Osteocyte (in vitro differentiated cells): ENCODE data around the gene DZIP3. TPM values are rescaled to one million over a fixed set of nuclear protein-coding genes. Genes with fewer than 3 reads are reported as not detected.

Experiments
- DNase-seq: peaks from one replicate; pipeline ENCODE4 v3.0.0; 2021; ENCODE audit warnings: mixed read lengths; ENCODE audit not compliant: unreplicated experiment; ENCODE audit errors: extremely low spot score
- H3K27ac Mint-ChIP-seq: one replicate; pipeline ENCODE4 v1.8.0; 2021; ENCODE audit warnings: mild to moderate bottlenecking, mixed read lengths; ENCODE audit not compliant: unreplicated experiment
- H3K27me3 Mint-ChIP-seq: one replicate; pipeline ENCODE4 v1.8.0; 2021; ENCODE audit warnings: mixed read lengths; ENCODE audit not compliant: unreplicated experiment
- H3K36me3 Mint-ChIP-seq: one replicate; pipeline ENCODE4 v1.8.0; 2021; ENCODE audit warnings: mixed read lengths; ENCODE audit not compliant: unreplicated experiment
- H3K4me1 Mint-ChIP-seq: one replicate; pipeline ENCODE4 v1.8.0; 2021; ENCODE audit warnings: mixed read lengths; ENCODE audit not compliant: unreplicated experiment
- H3K4me3 Mint-ChIP-seq: one replicate; pipeline ENCODE4 v1.8.0; 2021; ENCODE audit warnings: mild to moderate bottlenecking, moderate library complexity, mixed read lengths; ENCODE audit not compliant: unreplicated experiment
- H3K9me3 Mint-ChIP-seq: one replicate; pipeline ENCODE4 v1.8.0; 2021; ENCODE audit warnings: mixed read lengths; ENCODE audit not compliant: unreplicated experiment
- CTCF ChIP-seq: fragments of 200-600 bp; sonication (generic); IDR thresholded peaks from 2 replicates; pipeline ENCODE4 v1.5.0; 2021; ENCODE audit warnings: antibody characterized with exemption, mild to moderate bottlenecking, moderate library complexity
- total RNA-seq: library from RNA; stranded (reverse); gene quantifications from 2 replicates; pipeline ENCODE4 v1.2.1, GENCODE V29; 2021

Gene DZIP3
- total RNA-seq, 1 donor from 2014 or later: 9.0 TPM

GRCh38 chr3:108742929-108743328 is 153.4 kb downstream of the DZIP3 start:
- H3K9me3 Mint-ChIP-seq: peaks cover 4% of the 10 kb centered on the region
- H3K27ac Mint-ChIP-seq: no peak overlapping the region
- no peak for TF ChIP-seq CTCF
- DNase-seq: no peak
- H3K4me3 Mint-ChIP-seq: no peak overlapping the region
- no peaks in the 10 kb centered on the region for H3K27me3 Mint-ChIP-seq
- H3K4me1 Mint-ChIP-seq: no peaks in the 10 kb centered on the region
- H3K36me3 Mint-ChIP-seq: no peaks in the 10 kb centered on the region

Other genes starting within 250 kb of the DZIP3 start
- gene MYH15, start 79.1 kb upstream of the DZIP3 start, total RNA-seq: 0.05 and 0.08 TPM in 2 replicates
- 9.0 and 10.2 TPM in 2 replicates for gene CIP2A, start 284 bp upstream of the DZIP3 start, total RNA-seq
- gene RETNLB, start 167.7 kb downstream of the DZIP3 start, total RNA-seq: not detected in 2 replicates
- gene TRAT1, start 233.1 kb downstream of the DZIP3 start, total RNA-seq: not detected in 2 replicates